GM18951 (cell line): Measurements from ENCODE around the gene NDFIP2.
"Not testable (repeated sequence)": the region's sequence is repeated elsewhere in the genome, so short reads cannot be mapped to it uniquely, and the experiment has no call there.

Experiments used
- POLR2A ChIP-seq: IDR thresholded peaks from 4 replicates; pipeline ENCODE4 v1.6.1; 2011; ENCODE audit warnings: mild to moderate bottlenecking; ENCODE audit not compliant: insufficient read length, insufficient read depth; ENCODE audit errors: extremely low read depth
- in situ Hi-C: fragments of 300-500 bp; cut with MboI; formaldehyde crosslinking; loops from one replicate; pipeline ENCODE4 v1.12.0; 2022; ENCODE audit warnings: low sequenced_read_pairs, mixed read lengths, inconsistent platforms; ENCODE audit not compliant: unreplicated experiment

The NDFIP2 gene

DNA sequence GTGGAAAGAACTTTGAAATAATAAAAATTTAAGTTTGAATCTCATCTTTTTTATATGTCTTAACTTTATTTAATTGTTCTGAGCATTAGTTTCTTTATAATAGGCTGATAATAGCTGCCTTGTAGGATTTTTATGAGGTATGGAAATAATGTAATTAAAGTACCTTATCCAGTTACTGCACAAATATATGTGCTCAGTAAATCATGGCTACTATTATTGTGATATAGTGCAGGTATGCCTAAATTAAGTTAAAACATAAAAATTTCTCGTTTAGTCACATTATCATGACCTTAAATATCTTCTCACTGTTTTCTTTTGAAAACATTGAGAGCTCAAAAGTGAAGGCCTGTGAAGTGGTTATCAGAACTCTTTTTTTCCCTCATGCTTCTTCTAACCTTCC, 62.9 kb downstream of the NDFIP2 start:
- no peak for TF ChIP-seq POLR2A
- in situ Hi-C loops = no loop called here

DNA sequence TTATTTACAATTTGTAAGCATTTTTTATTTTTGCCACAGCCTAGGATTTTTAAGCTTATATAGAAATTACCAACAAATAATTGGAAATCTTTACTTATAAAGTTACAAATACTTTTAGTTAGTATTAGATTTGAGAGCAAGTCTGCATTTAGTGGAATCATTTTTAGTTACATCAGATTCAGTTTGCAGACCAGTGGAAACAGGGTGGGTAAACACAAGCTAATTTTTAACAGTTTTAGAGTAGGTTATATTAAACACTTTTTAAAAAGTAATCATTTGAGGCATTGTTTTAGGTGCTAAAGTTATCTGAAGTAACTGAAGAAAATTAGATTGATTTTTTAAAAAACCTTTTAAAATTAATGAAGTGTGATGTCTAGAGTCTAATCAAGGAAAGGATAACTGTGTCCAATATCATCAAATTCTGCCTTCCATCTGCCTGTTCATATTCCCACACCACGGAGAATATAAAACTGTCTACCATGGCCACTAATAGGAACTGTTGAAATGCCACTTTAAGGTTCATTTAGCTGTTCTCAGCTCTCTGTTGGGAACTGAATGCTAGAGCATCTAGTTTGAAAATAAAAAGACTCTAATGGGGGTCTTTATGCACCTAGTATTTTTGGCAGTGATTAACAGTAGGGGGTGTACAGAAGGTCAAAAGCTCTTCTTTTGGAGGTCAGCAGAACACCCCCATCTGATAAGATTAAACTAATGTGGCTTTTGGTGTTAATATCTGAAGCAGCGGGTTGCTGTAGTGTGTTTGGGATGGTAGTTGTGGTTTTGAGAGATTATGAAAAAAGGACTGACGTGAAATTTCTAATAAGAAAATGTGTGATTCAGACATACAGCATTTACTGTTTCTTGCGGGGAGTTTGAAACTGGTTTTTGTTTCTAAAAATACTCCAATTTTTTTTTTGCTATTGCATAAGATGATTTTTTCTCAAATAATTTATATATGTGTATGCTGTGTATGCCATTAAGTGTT, 66.5 kb downstream of the NDFIP2 start:
- TF ChIP-seq POLR2A = no peak
- in situ Hi-C loops = no loop called here

DNA sequence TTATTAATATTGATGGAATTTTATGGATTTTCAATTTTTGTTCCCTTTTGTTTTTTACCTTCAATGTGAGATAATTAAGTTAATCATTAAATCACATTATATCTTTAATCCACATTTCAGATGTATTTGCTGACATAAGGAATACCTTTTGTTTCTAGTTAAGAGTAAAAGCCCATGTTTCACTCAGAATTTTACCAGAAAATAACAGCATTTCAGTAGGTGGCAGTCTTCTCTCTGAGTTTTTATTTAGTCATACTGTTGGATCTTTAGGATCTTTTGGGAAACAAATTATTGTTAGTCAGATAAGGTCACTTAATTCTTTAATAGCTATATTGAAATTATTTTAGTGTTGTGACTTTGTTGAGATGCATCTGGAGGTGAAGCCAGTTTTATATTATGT, 67.9 kb downstream of the NDFIP2 start:
- TF ChIP-seq POLR2A = no peak
- in situ Hi-C loops = no loop called here

DNA sequence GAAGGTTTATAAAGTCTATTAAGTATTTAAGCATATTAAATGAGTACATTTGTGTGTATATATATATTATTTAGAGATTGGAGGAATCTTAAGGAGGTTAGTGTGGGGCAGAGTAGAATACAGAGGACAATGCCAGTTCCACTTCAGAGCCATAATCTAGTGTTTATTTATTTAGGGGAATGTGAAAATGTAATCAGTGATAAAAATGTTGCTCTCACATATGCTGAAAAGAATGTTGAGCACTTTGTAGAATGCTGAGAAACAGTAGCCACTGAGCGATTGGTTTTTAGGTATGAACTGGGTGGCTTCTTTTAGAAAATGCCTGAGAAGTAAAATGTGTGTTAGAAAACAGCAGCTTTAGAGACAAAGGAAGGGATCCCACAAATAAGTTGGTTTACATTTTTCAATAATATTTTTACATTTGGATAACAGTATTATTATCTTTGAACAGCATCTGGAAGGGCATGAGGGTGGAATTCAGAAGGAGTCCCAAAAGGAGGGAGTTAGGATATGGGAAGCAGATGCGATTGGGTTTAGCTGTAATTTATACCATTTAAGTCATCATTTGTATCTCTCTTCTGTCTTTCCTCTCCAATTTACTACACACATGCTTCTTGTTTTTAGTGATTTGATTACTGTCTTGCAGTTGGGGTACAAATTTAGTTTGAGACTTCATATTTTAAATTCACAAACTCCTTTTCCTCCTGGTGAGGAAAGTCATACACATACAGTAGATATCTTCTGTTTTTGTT, 68.6 kb downstream of the NDFIP2 start:
- in situ Hi-C loops = no loop called here
- TF ChIP-seq POLR2A = no peak

DNA sequence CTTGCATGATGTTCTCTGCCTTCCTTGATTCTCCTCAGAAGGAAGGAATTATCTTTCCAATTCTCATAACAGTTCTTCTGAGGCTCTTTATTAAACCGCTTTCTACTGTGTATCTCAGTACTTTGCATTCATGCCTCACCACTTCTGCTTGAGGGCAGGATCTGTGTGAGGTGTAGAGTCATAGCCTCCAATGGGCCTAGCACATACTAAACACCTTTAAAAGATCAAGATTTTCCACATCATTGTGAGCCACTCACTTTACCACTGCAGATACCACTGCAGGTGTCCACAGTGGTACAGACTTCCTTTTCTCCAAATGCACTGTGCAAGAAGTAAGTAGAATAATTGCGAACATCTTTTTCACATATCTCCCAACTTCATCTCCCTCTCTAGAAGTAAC, 76.7 kb downstream of the NDFIP2 start:
- in situ Hi-C loops = no loop called here
- TF ChIP-seq POLR2A = no peak

DNA sequence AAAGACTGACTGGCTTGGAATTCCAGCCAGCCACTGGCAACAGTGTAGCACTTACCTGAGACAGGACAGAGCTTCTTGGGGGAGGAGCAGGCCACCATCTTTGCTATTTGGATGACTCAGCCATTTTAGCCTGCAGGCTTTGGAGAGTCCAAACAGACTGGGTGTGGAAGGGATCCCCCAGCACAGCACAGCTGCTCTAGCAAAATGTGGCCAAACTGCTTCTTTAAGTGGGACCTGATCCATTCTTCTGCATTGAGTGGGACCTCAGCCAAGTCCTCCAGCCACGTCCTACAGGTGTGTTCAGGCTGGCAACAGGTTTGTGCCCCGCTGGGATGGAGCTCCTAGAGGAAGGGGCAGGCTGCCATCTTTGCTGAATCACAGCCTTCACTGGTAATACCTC, 80.0 kb downstream of the NDFIP2 start:
- in situ Hi-C loops = no loop called here
- no peak for TF ChIP-seq POLR2A

DNA sequence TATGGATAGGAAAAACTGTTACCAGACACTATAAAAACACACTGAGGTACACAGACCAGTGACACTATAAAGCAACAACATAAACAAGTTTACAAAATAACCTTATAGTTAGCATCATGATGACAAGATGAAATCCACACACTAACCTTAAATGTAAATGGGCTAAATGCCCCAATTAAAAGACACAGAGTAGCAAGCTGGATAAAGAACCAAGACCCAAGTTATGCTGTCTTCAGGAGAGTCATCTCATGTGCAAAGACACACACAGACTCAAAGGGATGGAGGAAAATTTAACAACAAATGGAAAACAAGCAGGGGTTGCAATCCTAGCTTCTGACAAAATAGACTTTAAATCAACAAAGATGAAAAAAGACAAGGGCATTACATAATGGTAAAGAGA, 81.6 kb downstream of the NDFIP2 start:
- TF ChIP-seq POLR2A = no peak
- in situ Hi-C loops = no loop called here

DNA sequence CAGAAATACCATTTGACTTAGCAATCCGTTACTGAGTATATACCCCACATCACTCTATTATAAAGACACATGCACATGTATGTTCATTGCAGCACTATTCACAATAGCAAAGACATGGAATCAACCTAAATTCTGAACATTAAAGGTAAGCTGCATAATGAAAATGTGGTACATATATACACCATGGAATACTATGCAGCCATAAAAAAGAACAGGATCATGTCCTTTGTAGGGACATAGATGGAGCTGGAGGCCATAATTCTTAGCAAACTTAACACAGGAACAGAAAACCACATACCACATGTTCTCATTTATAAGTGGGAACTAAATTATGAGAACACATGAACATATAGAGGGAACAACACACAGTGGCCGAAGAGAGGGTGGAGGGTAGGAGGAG, 85.2 kb downstream of the NDFIP2 start:
- in situ Hi-C loops = no loop called here
- no peak for TF ChIP-seq POLR2A

DNA sequence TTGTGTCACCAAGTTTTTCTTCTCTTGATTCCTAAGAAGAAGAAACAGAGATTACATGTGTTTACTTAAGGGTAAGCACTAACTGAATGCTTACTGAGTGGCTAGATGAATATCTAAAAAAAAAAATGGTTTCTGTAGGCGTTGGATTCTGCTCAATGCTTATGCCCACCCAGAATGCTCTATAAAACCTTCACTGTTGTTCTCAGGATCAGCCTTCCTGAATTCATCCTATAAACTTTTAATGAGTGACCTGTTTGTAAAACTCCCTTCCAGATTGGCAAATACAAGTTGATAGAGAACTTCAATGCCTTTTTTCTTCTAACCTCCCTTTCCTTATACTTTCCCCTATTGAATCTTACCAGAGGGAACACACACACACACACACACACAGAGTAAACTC, 90.2 kb downstream of the NDFIP2 start:
- TF ChIP-seq POLR2A = no peak

DNA sequence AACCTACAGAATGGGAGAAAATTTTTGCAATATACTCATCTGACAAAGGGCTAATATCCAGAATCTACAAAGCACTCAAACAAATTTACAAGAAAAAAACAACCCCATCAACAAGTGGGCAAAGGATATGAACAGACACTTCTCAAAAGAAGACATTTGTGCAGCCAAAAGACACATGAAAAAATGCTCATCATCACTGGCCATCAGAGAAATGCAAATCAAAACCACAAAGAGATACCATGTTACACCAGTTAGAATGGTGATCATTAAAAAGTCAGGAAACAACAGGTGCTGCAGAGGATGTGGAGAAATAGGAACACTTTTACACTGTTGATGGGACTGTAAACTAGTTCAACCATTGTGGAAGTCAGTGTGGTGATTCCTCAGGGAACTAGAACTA, 92.9 kb downstream of the NDFIP2 start:
- in situ Hi-C loops = not testable (repeated sequence)

More for the DNA sequence above, 90.2 kb downstream of the NDFIP2 start:
- in situ Hi-C loops = no loop called here

DNA sequence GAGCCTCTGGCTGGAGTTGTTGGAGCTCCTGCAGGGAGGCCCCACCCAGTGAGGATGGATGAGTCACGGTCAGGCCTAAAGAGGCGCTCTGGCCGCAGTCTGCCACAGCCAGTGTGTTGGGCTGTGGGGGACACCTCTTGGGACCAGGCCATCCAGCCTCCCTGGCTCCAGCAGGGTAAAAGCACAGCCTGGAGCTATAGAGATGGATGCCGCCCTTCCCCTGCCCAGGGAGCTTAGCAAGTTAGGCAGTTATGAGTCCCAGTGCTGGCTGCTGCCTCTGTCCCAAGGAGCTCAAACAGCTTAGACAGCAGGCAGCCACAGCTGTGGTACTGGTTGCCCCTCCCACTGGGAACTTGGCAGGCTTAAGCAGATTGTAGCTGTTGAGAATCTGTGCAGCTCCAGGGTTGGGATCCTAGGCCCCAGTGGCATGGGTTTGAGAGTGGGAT, 100.9 kb downstream of the NDFIP2 start:
- no peak for TF ChIP-seq POLR2A
- in situ Hi-C loops = no loop called here

DNA sequence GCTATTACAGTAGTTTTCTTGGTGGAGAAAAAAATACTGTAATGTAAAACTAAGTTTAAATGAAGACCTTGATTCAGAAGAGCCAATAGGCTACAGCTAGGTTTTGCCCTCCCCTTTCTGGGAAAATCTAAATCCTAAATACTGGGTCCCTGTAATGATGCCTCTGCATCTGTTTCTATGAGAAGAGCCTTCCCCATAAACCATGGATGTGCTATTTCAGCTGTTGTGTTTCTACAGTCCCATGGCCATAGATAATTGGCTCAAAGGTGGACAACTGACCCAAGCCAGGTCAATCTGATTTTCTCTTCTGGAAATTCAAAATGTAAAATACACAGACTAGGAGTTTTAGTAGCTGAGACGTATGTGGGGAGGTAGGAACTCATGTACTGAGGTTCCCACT, 101.9 kb downstream of the NDFIP2 start:
- in situ Hi-C loops = no loop called here
- TF ChIP-seq POLR2A = no peak

DNA sequence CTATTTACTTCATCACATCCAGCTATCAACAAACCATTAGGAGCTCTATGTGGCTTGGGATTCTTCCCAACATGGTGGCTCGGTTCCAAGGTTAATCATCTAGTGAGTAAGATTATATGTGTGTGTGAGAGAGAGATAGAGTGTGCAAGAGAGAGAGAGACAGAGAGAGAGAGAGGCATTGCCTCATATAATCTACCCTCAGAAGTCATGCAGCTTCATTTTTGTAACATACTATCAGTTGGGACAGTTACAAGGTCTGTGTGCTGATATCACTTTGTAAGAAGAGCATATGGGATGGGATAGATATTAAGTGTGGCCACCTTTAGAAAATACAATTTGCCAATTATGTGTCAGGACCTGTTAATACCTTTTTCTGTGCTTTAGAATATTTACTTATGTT, 104.1 kb downstream of the NDFIP2 start:
- no peak for TF ChIP-seq POLR2A
- in situ Hi-C loops = no loop called here
